ENCODE results near the gene SNRPA.

The SNRPA gene

DNA sequence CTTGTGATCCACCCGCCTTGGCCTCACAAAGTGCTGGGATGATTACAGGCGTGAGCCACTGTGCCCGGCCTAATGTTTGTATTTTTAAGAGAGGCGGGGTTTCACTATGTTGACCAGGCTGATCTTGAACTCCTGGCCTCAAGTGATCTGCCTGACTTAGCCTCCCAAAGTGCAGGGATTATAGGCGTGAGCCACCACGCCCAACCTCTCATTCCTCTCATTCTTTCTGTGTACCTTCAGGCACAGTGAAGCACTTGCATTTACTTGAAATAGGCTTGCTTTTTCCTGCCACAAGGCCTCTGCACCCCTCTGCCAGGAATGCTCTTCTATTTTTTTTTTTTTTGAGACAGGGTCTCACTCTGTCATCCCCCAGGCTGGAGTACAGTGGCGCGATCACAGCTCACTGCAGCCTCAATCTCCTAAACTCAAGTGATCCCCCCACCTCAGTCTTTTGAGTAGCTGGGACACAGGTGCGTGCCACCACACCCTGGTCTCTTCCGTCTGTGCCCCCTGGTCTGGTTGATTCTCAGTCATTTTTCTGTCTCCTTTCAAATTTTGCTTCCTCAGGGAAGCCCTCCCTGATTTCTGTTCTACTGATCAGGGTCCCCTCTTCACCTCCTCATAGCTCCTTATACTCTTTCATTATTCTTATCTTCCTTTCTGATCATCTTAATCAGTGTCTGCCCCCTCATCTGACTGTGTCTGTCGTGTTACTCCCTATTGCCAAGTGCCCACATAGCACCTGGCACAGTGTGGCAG is 15.8 kb upstream of the SNRPA start:
- no peak overlapping the region for H3K27ac ChIP-seq
- TF ChIP-seq, protein P1, sequence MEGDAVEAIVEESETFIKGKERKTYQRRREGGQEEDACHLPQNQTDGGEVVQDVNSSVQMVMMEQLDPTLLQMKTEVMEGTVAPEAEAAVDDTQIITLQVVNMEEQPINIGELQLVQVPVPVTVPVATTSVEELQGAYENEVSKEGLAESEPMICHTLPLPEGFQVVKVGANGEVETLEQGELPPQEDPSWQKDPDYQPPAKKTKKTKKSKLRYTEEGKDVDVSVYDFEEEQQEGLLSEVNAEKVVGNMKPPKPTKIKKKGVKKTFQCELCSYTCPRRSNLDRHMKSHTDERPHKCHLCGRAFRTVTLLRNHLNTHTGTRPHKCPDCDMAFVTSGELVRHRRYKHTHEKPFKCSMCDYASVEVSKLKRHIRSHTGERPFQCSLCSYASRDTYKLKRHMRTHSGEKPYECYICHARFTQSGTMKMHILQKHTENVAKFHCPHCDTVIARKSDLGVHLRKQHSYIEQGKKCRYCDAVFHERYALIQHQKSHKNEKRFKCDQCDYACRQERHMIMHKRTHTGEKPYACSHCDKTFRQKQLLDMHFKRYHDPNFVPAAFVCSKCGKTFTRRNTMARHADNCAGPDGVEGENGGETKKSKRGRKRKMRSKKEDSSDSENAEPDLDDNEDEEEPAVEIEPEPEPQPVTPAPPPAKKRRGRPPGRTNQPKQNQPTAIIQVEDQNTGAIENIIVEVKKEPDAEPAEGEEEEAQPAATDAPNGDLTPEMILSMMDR (conservative IDR thresholded peaks at IDR 0.05) = no peak
- no peak for TF ChIP-seq ZFX (IDR thresholded peaks at IDR 0.05)

DNA sequence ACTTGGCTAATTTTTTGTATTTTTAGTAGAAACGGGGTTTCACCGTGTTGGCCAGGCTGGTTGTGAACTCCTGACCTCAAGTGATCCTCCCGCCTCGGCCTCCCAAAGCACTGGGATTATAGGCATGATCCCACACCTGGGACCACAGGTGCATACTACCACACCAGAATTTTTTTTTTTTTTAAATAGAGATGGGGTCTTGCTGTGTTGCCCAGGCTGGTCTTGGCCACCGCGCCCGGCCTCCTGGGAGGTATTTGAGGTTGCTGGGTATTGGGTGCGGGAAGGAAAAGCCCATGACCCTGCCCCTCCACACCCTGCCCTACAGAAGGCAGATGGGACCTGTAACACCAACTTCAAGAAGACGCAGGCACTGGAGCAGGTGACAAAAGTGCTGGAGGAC is 14.3 kb upstream of the SNRPA start:
- TF ChIP-seq ZFX (IDR thresholded peaks at IDR 0.05) = no peak
- TF ChIP-seq, protein P1 (conservative IDR thresholded peaks at IDR 0.05) = no peak
- H3K27ac ChIP-seq = no peak overlapping the region

DNA sequence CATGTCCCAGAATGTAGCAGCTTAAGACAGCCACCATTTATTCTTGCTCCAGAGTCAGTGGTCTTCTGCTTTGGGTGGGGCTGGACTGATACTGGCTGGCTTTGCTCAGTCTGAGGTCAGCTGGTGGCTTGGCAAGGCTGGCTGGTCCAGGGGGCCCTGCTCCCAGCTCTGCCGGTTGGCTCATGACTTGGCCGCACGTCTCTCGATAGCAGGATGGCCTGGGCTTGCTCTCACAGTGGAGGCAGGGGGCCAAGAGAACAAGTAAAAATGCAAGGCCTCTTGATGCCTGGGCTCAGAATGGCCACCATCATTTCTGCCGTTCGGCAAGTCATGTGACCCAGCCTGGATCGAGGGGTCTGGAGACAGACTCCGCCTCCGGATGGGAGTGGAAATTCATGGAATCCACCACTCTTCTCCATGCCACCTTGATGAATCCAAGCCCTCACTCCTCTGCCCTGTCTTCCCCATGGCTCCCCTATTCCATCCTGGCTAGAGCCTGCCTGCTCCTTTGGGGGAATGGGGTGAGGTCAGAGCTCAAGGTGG is 13.8 kb upstream of the SNRPA start:
- no peak overlapping the region for H3K27ac ChIP-seq
- no peak for TF ChIP-seq ZFX (IDR thresholded peaks at IDR 0.05)
- TF ChIP-seq, protein P1 (conservative IDR thresholded peaks at IDR 0.05) = no peak

DNA sequence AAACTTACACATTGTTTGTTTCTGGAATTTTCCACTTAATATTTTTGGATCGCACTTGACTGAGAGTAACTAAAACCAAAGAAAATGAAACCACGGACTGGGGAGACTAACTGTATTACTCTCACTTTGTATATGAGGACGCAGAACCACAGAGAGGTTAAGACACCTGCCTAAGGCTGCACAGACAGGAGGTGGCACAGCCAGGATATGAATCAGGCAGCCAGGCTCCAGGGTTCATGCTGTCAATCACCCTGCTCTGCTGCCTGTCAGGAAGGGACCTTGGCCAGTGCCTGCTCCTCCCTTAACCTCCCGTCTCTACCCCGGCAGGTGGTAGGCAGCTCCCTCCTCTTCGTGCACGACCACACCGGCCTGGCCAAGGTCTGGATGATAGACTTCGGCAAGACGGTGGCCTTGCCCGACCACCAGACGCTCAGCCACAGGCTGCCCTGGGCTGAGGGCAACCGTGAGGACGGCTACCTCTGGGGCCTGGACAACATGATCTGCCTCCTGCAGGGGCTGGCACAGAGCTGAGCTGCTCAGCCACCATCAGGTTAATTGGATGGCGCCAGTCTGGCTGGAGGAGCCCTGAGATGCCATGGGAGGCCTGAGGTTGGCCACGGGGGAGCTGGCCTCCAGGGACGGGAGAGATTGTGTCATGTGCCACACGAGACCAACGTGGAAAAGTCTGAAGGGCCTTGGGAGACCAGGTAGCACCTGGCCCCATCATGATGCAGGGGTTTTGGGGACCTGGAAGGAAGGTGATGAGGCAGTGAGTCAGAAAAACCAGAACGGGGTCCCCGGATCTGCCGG is 11.8 kb upstream of the SNRPA start:
- TF ChIP-seq, protein P1 (conservative IDR thresholded peaks at IDR 0.05) = no peak
- no peak for TF ChIP-seq ZFX (IDR thresholded peaks at IDR 0.05)
- no peak overlapping the region for H3K27ac ChIP-seq

DNA sequence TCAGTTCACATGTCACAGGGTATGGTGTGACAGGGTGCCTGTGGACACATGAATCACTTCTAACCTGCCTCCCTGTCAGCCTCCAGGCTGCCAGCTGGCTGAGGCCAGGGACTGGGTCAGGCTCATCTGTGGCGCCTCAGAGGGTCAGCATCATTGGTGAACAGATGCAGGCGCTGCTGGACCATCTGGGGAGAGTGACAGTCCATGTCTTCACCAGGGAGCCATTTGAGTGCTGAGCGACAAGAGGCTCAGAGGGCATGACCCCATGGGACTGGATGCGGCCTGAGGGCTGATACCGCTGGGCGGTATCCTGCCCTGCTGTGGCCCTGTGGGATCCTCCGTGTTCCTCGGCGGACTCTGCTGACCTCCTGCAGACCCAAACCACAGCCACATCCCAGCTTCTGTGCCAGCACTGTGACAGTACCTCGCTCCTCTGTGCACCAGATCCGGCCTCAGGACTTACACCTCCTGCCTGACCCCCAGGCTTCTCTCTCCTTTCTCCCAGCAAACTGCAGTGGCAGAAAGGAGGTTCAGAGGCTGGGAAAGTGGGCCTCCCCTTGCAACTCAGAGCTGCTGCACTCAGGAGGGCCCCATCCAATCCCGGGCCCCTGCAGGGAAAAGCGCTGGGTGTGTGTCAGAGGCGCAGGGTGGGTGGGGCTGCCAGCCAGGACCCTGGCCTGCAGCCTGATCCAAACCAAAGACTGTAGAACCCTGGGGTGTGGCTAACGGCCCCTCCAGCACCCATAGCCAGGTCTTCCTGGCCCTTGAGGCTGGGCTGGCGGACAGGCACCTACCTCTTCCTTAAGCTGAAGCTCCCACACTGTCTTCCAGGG is 10.9 kb upstream of the SNRPA start:
- TF ChIP-seq, protein P1 (conservative IDR thresholded peaks at IDR 0.05) = no peak
- TF ChIP-seq ZFX (IDR thresholded peaks at IDR 0.05) = no peak

DNA sequence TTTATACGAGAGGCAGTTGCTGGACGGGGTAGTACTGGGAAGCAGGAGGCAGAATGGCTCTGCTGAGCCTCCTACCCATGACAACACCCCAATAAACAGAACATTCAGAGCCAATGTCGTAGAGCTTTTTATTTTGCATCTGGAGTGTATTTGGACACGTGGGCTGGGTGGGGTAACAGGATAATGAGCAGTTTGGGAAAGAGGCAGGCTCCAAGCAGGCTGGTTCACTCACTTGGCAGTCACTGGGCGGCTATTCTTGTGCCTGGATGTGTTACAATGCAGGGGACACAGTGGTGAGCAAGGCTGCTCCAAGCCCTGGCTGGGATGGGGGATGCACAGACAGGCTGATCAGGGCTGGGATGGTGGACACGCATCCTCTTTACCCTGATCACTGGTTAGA is 10.3 kb upstream of the SNRPA start:
- TF ChIP-seq, protein P1 (conservative IDR thresholded peaks at IDR 0.05) = no peak
- TF ChIP-seq ZFX (IDR thresholded peaks at IDR 0.05) = no peak
- no peak overlapping the region; the same call in 1 of the 2 replicates for H3K27ac ChIP-seq

More for the DNA sequence above, 10.9 kb upstream of the SNRPA start:
- H3K27ac ChIP-seq = no peak overlapping the region; the same call in 1 of the 2 replicates
